K562 (cell line): ENCODE measurements around the gene MRAS. TPM values are rescaled to one million over a fixed set of nuclear protein-coding genes. Genes with fewer than 3 reads are reported as not detected.
A peak's percentile ranks its signal among the peaks of the same experiment; 100 is the strongest.

Experiments
- ATAC-seq: fragments of 200-7000 bp; cut with Tn5 transposase; 3 replicates; pipeline ENCODE4 v1.9.1; 2020; ENCODE audit warnings: moderate library complexity
- BruUV-seq: library from RNA; stranded (reverse); fragments of 400-500 nt; replicated peaks from 2 replicates; lab custom pipeline; 2021; lab: Mats Ljungman, UMichigan
- CTCF ChIA-PET: fragments of 300-600 bp; formaldehyde crosslinking; extraction: SDS; loops from one replicate; lab custom pipeline; 2021; ENCODE audit warnings: low intra/inter-chr PET ratio; lab: Yijun Ruan, JAX
- POLR2A ChIA-PET: fragments of 300-600, 350-650 bp; sonication (Branson Sonifier 250); formaldehyde crosslinking; extraction: SDS; loops from one replicate; lab custom pipeline; 2021; ENCODE audit warnings: antibody characterized with exemption, inconsistent platforms; lab: Yijun Ruan, JAX
- DNase-seq, 4 experiments: peaks; one replicate each; pipeline versions ENCODE4 v3.0.0 to v3.0.0-alpha.2; 2011 to 2018; ENCODE audit warnings: low spot score in 3 of 4, mixed read lengths in 3 of 4; ENCODE audit errors: extremely low read depth in 1 of 4
- FAIRE-seq: peaks from 2 replicates; lab custom pipeline; 2011; peaks lifted over from hg19 to GRCh38; lab: Jason Lieb, UNC
- H2AFZ ChIP-seq: 2 replicates; pipeline ENCODE4 v1.6.0; 2011; ENCODE audit warnings: low read depth, low read length, control low read depth, inconsistent platforms
- H3K27ac ChIP-seq: fragments of 200-600 bp; 3 replicates; pipeline ENCODE4 v1.8.0; 2011; ENCODE audit warnings: low read depth, mild to moderate bottlenecking, control low read depth, inconsistent platforms, low read length, moderate library complexity, mixed read lengths; ENCODE audit errors: extremely low read depth
- H3K27me3 ChIP-seq, 2 experiments: fragments of 300-600 bp in 1 of 2; 2 replicates in 1 of 2; 3 replicates in 1 of 2; pipeline versions ENCODE4 v1.6.0 to v1.8.0; 2011; ENCODE audit warnings: inconsistent platforms in 2 of 2, low read length in 2 of 2, mild to moderate bottlenecking in 1 of 2, mixed read lengths in 1 of 2, moderate library complexity in 1 of 2; ENCODE audit not compliant: control insufficient read depth in 2 of 2, insufficient read depth in 2 of 2
- H3K36me3 ChIP-seq: fragments of 300-600 bp; 3 replicates; pipeline ENCODE4 v1.8.0; 2011; ENCODE audit warnings: mild to moderate bottlenecking, low read length, inconsistent platforms; ENCODE audit not compliant: control insufficient read depth, insufficient read depth
- H3K4me1 ChIP-seq, 2 experiments: fragments of 200-600 bp in 1 of 2; replicated peaks in 1 of 2; 2 replicates in 1 of 2; 3 replicates in 1 of 2; pipeline versions ENCODE4 v1.5.1 to v1.8.0; 2011; ENCODE audit warnings: inconsistent platforms in 2 of 2, low read length in 2 of 2, mild to moderate bottlenecking in 1 of 2, mixed read lengths in 1 of 2, moderate library complexity in 1 of 2; ENCODE audit not compliant: control insufficient read depth in 2 of 2, insufficient read depth in 2 of 2
- H3K4me2 ChIP-seq: 2 replicates; pipeline ENCODE4 v1.6.1; 2011; ENCODE audit warnings: low read length, control low read depth, inconsistent platforms, mixed read lengths; ENCODE audit not compliant: insufficient read depth
- H3K4me3 ChIP-seq: fragments of 200-600 bp; sonication (generic), shearing (Covaris generic); 2 replicates; pipeline ENCODE4 v1.5.1; 2016; ENCODE audit warnings: control low read depth, inconsistent platforms
- H3K79me2 ChIP-seq: fragments of 200-600 bp; 3 replicates; pipeline ENCODE4 v1.8.0; 2011; ENCODE audit warnings: low read length, inconsistent platforms; ENCODE audit not compliant: control insufficient read depth, insufficient read depth
- H3K9ac ChIP-seq, 2 experiments: 2 replicates each; pipeline versions ENCODE4 v1.6.0 to v1.6.1; 2011; ENCODE audit warnings: low read depth in 2 of 2, low read length in 2 of 2, control low read depth in 1 of 2, inconsistent platforms in 1 of 2, mild to moderate bottlenecking in 1 of 2, mixed read lengths in 1 of 2; ENCODE audit not compliant: insufficient read depth in 1 of 2
- H3K9me1 ChIP-seq: one replicate; pipeline ENCODE4 v1.6.0; 2011; ENCODE audit warnings: inconsistent platforms, mild to moderate bottlenecking, low read length, moderate library complexity; ENCODE audit not compliant: control insufficient read depth, insufficient read depth
- H3K9me3 ChIP-seq: replicated peaks from 2 replicates; pipeline ENCODE4 v1.5.1; 2011; ENCODE audit warnings: low read depth, low read length, inconsistent platforms; ENCODE audit not compliant: control insufficient read depth, insufficient read depth
- H4K20me1 ChIP-seq: replicated peaks from 2 replicates; pipeline ENCODE4 v1.6.1; 2011; ENCODE audit warnings: low read length, inconsistent platforms, mixed read lengths; ENCODE audit not compliant: control insufficient read depth, insufficient read depth
- ADNP ChIP-seq: fragments of 200-800 bp; sonication (Bioruptor generic); IDR thresholded peaks from 2 replicates; pipeline ENCODE4 v1.6.1; 2016; ENCODE audit warnings: missing genetic modification characterization, missing compliant biosample characterization
- BCOR ChIP-seq: fragments of 450-650 bp; IDR thresholded peaks from 2 replicates; pipeline ENCODE4 v1.6.1; 2016
- EP400 ChIP-seq: fragments of 450-650 bp; IDR thresholded peaks from 2 replicates; pipeline ENCODE4 v1.6.1; 2017; ENCODE audit warnings: antibody characterized with exemption, mild to moderate bottlenecking, moderate library complexity
- GABPB1 ChIP-seq: sonication (generic); formaldehyde crosslinking; IDR thresholded peaks from 2 replicates; pipeline ENCODE4 v1.8.0; 2022; ENCODE audit warnings: mild to moderate bottlenecking, missing genetic modification reagents
- HCFC1 ChIP-seq: IDR thresholded peaks from 2 replicates; pipeline ENCODE4 v1.6.1; 2012; ENCODE audit warnings: low read depth, low read length, improper control_type of control experiment
- KDM1A ChIP-seq, 2 experiments: fragments of 450-650 bp; IDR thresholded peaks; 2 replicates each; pipeline ENCODE4 v1.6.1; 2016; ENCODE audit warnings: mild to moderate bottlenecking in 2 of 2
- LCOR ChIP-seq: sonication (generic); formaldehyde crosslinking; IDR thresholded peaks from 2 replicates; pipeline ENCODE4 v1.8.0; 2022; ENCODE audit warnings: mild to moderate bottlenecking, missing genetic modification reagents
- MCM7 ChIP-seq, 2 experiments: fragments of 450-650 bp; IDR thresholded peaks; 2 replicates each; pipeline ENCODE4 v1.6.1; 2016 to 2018
- POLR3A ChIP-seq: IDR thresholded peaks from 2 replicates; pipeline ENCODE4 v1.6.1; 2011; ENCODE audit warnings: borderline replicate concordance, mild to moderate bottlenecking, moderate library complexity; ENCODE audit not compliant: insufficient read length, insufficient read depth; ENCODE audit errors: extremely low read depth
- RFX7 ChIP-seq: fragments of 250-450 bp; sonication (Bioruptor Pico); IDR thresholded peaks from 2 replicates; pipeline ENCODE4 v1.5.1; 2021; ENCODE audit warnings: mild to moderate bottlenecking
- SAFB2 ChIP-seq: fragments of 200-400 bp; formaldehyde crosslinking; IDR thresholded peaks from 2 replicates; pipeline ENCODE4 v1.6.1; 2018; ENCODE audit warnings: borderline replicate concordance, low read length, low read depth, moderate library complexity; ENCODE audit not compliant: severe bottlenecking
- TSHZ1 ChIP-seq: fragments of 250-450 bp; sonication (Bioruptor Pico); IDR thresholded peaks from 2 replicates; pipeline ENCODE4 v1.4.0; 2020; ENCODE audit warnings: mild to moderate bottlenecking, moderate library complexity
- ZFP1 ChIP-seq: fragments of 450-650 bp; formaldehyde crosslinking; IDR thresholded peaks from 2 replicates; pipeline ENCODE4 v1.4.0; 2020; ENCODE audit warnings: mild to moderate bottlenecking, mixed read lengths
- ZNF354B ChIP-seq: fragments of 250-450 bp; sonication (Bioruptor Pico); IDR thresholded peaks from 2 replicates; pipeline ENCODE4 v1.4.0; 2020
- ZNF764 ChIP-seq: fragments of 250-450 bp; sonication (Bioruptor Pico); IDR thresholded peaks from 2 replicates; pipeline ENCODE4 v1.4.0; 2020; ENCODE audit warnings: low read depth, mild to moderate bottlenecking, moderate library complexity
- WGBS: fragments of 100-300 bp; shearing (Covaris generic); methylation state at CpG from one replicate; pipeline ENCODE4 v1.1.6; 2016; ENCODE audit warnings: low coverage, mixed read lengths; ENCODE audit not compliant: insufficient coverage; ENCODE audit errors: missing lambda C conversion rate; 5-methylcytosine and 5-hydroxymethylcytosine counted together
- in situ Hi-C: fragments of 300-500 bp; cut with MboI; formaldehyde crosslinking; loops from 4 replicates; pipeline ENCODE4 v1.15.0; 2018; ENCODE audit warnings: inconsistent platforms, mixed read lengths
- intact Hi-C: fragments of 100-400 bp; cut with micrococcal nuclease; formaldehyde crosslinking; loops from 2 replicates; pipeline ENCODE4 v1.14.2; 2022
- polyA plus RNA-seq, 8 experiments: library from polyadenylated mRNA; depleted of rRNA in 4 of 8; stranded (reverse) in 5 of 8; unstranded in 3 of 8; fragments of >200 nt; fragmentation: Nextera tagmentation in 2 of 8; fragmentation: Illumina TruSeq in 1 of 8; extraction: Ambion mirVana in 2 of 8; extraction: Trizol in 1 of 8; gene quantifications; 2 replicates each; pipeline versions ENCODE4 v1.2.1 to v1.2.3, GENCODE V29; 2011 to 2014; ENCODE audit warnings: inconsistent platforms in 1 of 8, missing spikeins in 1 of 8
- total RNA-seq, 7 experiments: library from RNA; depleted of rRNA in 6 of 7; stranded (reverse); fragments of >200 nt in 6 of 7; fragmentation: Illumina TruSeq in 2 of 7; extraction: Trizol in 2 of 7; gene quantifications; 2 replicates each; pipeline versions ENCODE4 v1.2.1 to v1.2.3, GENCODE V29; 2011 to 2021; ENCODE audit warnings: low replicate concordance in 1 of 7

Gene MRAS
- total and polyA plus RNA-seq, 9 of the 15 experiments (the other 6 are each of a cell fraction or from before 2014, with no cell fraction given) = 1.5 to 10.0 (median 5.0) TPM

GRCh38 chr3:138445236-138445635 lies 96.9 kb downstream of the MRAS start:
- Histone ChIP-seq H3K27me3 (peaks cover 0 to 6% of the 10 kb centered on the region in 2 experiments; a peak in 2 of 5 replicates), H3K27ac (no peak overlapping the region), H3K4me2 (no peak overlapping the region), H3K4me1 (peaks cover 0 to 10% of the 10 kb centered on the region in 2 experiments; a peak in 4 of 5 replicates), H3K36me3 (no peaks in the 10 kb centered on the region), H3K4me3 (no peak overlapping the region), H4K20me1 (no peaks in the 10 kb centered on the region; the same call in 1 of the 2 replicates), H3K79me2 (no peaks in the 10 kb centered on the region), H3K9ac (no peak overlapping the region), H3K9me3 (no peaks in the 10 kb centered on the region), H3K9me1 (no peaks in the 10 kb centered on the region), H2AFZ (no peak overlapping the region)
- in situ Hi-C loops (no loop called here), intact Hi-C loops (no loop called here)
- DNase-seq (no peak), FAIRE-seq (no peak), ATAC-seq (no peak)
- POLR2A ChIA-PET = interaction anchor here (0.6 kb wide), 1 partner anchor 30 kb away, joined by 3 read pairs; no protein-coding TSS in a partner anchor
- WGBS = 19% methylated on average over 5 of the region's 7 CpGs
- BruUV-seq = no TSS peak
- CTCF ChIA-PET = no interaction called here
- TF ChIP-seq RFX7 (CRISPR knock-in tag) = no peak
- TF ChIP-seq, all 486 proteins: peak for 0

- FAIRE-seq (no peak), ATAC-seq (no peak), DNase-seq (no peak)
- in situ Hi-C loops = no loop called here
- Histone ChIP-seq H3K36me3 (no peaks in the 10 kb centered on the region), H3K4me1 (peaks cover 0 to 10% of the 10 kb centered on the region in 2 experiments; a peak in 4 of 5 replicates), H3K9me3 (no peaks in the 10 kb centered on the region), H3K79me2 (no peaks in the 10 kb centered on the region), H3K4me2 (no peak overlapping the region), H3K27me3 (peaks cover 0 to 9% of the 10 kb centered on the region in 2 experiments; a peak in 2 of 5 replicates), H4K20me1 (no peaks in the 10 kb centered on the region; the same call in 1 of the 2 replicates), H2AFZ (no peak overlapping the region), H3K9ac (no peak overlapping the region), H3K4me3 (no peak overlapping the region), H3K9me1 (no peaks in the 10 kb centered on the region), H3K27ac (no peak overlapping the region)
- POLR2A ChIA-PET = no interaction called here
- WGBS = 22% methylated on average over 4 of the region's 4 CpGs
- BruUV-seq = no TSS peak
- CTCF ChIA-PET = no interaction called here
- intact Hi-C loops = no loop called here
- TF ChIP-seq EP400 = no peak
- no peak for TF ChIP-seq MCM7 (IDR thresholded peaks at IDR 0.05)
- no peak for TF ChIP-seq GABPB1
- TF ChIP-seq SAFB2 = no peak
- no peak for TF ChIP-seq ZNF764 (CRISPR knock-in tag)
- TF ChIP-seq BCOR = peak; percentile 54
- TF ChIP-seq HCFC1 = no peak
- 0 out of 2 replicates have a peak, but pooled peaks have one; percentile 19 for TF ChIP-seq ADNP (tag)
- no peak for TF ChIP-seq TSHZ1 (CRISPR knock-in tag)
- TF ChIP-seq ZNF354B (CRISPR knock-in tag) = no peak
- no peak for TF ChIP-seq ZFP1 (CRISPR knock-in tag)
- TF ChIP-seq KDM1A (IDR thresholded peaks at IDR 0.05) = peak in 1 of 2 experiments; percentile 20; a peak in 1 of 4 replicates
- no peak for TF ChIP-seq POLR3A
- no peak for TF ChIP-seq LCOR (CRISPR knock-in tag)
These were observed 97.3 kb downstream of the MRAS start for GRCh38 chr3:138445654-138446053.
